Keratinocyte (primary cell): ENCODE data around the gene CTDSPL. TPM values are rescaled to one million over a fixed set of nuclear protein-coding genes. Genes with fewer than 3 reads are reported as not detected.

ENCODE experiments used
- DNase-seq: peaks from one replicate; pipeline ENCODE4 v3.0.0-alpha.2; 2011; ENCODE audit warnings: low read depth, missing footprints, low spot score
- FAIRE-seq: peaks from 2 replicates; lab custom pipeline; 2011; peaks lifted over from hg19 to GRCh38; lab: Jason Lieb, UNC
- H2AFZ ChIP-seq: 2 replicates; pipeline ENCODE4 v1.6.0; 2012; ENCODE audit warnings: low read length, control low read depth, inconsistent platforms; ENCODE audit not compliant: control insufficient read depth
- H3K27ac ChIP-seq: 2 replicates; pipeline ENCODE4 v1.5.1; 2011; ENCODE audit warnings: low read length; ENCODE audit not compliant: control insufficient read depth, insufficient read depth
- H3K27me3 ChIP-seq: 3 replicates; pipeline ENCODE4 v1.6.0; 2011; ENCODE audit warnings: low read length; ENCODE audit not compliant: control insufficient read depth, insufficient read depth; ENCODE audit errors: extremely low read depth
- H3K36me3 ChIP-seq, 2 experiments: 2 replicates in 1 of 2; 3 replicates in 1 of 2; pipeline ENCODE4 v1.5.1; 2011; ENCODE audit warnings: low read length in 2 of 2, mild to moderate bottlenecking in 1 of 2; ENCODE audit not compliant: control insufficient read depth in 2 of 2, insufficient read depth in 2 of 2; ENCODE audit errors: extremely low read depth in 1 of 2
- H3K4me1 ChIP-seq: 3 replicates; pipeline ENCODE4 v1.5.1; 2011; ENCODE audit warnings: low read length; ENCODE audit not compliant: control insufficient read depth, insufficient read depth; ENCODE audit errors: extremely low read depth
- H3K4me2 ChIP-seq: 3 replicates; pipeline ENCODE4 v1.6.0; 2011; ENCODE audit warnings: low read depth, low read length; ENCODE audit not compliant: control insufficient read depth, insufficient read depth; ENCODE audit errors: extremely low read depth
- H3K4me3 ChIP-seq, 3 experiments: fragments of 200-600 bp in 1 of 3; sonication (generic) in 1 of 3; 2 replicates in 2 of 3; 3 replicates in 1 of 3; pipeline ENCODE4 v1.5.1; 2011 to 2016; ENCODE audit warnings: low read length in 3 of 3, mild to moderate bottlenecking in 3 of 3, control low read depth in 2 of 3, inconsistent platforms in 1 of 3, low read depth in 1 of 3, mixed read lengths in 1 of 3, mixed run types in 1 of 3, moderate library complexity in 1 of 3; ENCODE audit not compliant: control insufficient read depth in 2 of 3, insufficient read depth in 2 of 3; ENCODE audit errors: extremely low read depth in 1 of 3
- H3K79me2 ChIP-seq: 2 replicates; pipeline ENCODE4 v1.6.0; 2012; ENCODE audit warnings: low read length; ENCODE audit not compliant: control insufficient read depth, insufficient read depth
- H3K9ac ChIP-seq: 3 replicates; pipeline ENCODE4 v1.6.0; 2011; ENCODE audit warnings: low read length; ENCODE audit not compliant: control insufficient read depth, insufficient read depth; ENCODE audit errors: extremely low read depth
- H3K9me1 ChIP-seq: 3 replicates; pipeline ENCODE4 v1.6.0; 2011; ENCODE audit warnings: low read length; ENCODE audit not compliant: control insufficient read depth, insufficient read depth; ENCODE audit errors: extremely low read depth
- H3K9me3 ChIP-seq: 2 replicates; pipeline ENCODE4 v1.5.1; 2012; ENCODE audit warnings: low read depth, low read length; ENCODE audit not compliant: control insufficient read depth
- H4K20me1 ChIP-seq: 3 replicates; pipeline ENCODE4 v1.6.0; 2011; ENCODE audit warnings: low read length; ENCODE audit not compliant: control insufficient read depth, insufficient read depth; ENCODE audit errors: extremely low read depth
- CTCF ChIP-seq, 3 experiments: IDR thresholded peaks in 1 of 3; conservative IDR thresholded peaks in 1 of 3; optimal IDR thresholded peaks in 1 of 3; 2 replicates in 2 of 3; 3 replicates in 1 of 3; pipeline versions ENCODE3 to v1.5.1; 2011; ENCODE audit warnings: low read length in 3 of 3, mild to moderate bottlenecking in 3 of 3, moderate library complexity in 2 of 3, control low read depth in 1 of 3, inconsistent platforms in 1 of 3; ENCODE audit not compliant: insufficient read depth in 2 of 3; ENCODE audit errors: extremely low read depth in 1 of 3
- EZH2 ChIP-seq: IDR thresholded peaks from one replicate; pipeline ENCODE4 v1.6.1; 2012; ENCODE audit warnings: inconsistent platforms, mild to moderate bottlenecking, low read length, moderate library complexity
- dilution Hi-C: fragments of 300-500 bp; cut with MboI; formaldehyde crosslinking; loops from one replicate; pipeline ENCODE4 v1.7.0; 2020; ENCODE audit warnings: low sequenced_read_pairs; ENCODE audit not compliant: extremely low pct_ligation_motif_present
- polyA plus RNA-seq, 5 experiments: library from polyadenylated mRNA; depleted of rRNA in 3 of 5; stranded (reverse) in 3 of 5; stranded (forward) in 1 of 5; unstranded in 1 of 5; fragments of >200 nt; gene quantifications; 1 replicate in 1 of 5; 2 replicates in 3 of 5; 3 replicates in 1 of 5; pipeline versions ENCODE4 v1.2.1 to v1.2.3, GENCODE V29; 2011 to 2012; ENCODE audit warnings: missing spikeins in 2 of 5, low read depth in 1 of 5, low replicate concordance in 1 of 5

Gene CTDSPL
- polyA plus RNA-seq, 1 donor (not counting 4 experiments of a cell fraction or from before 2014, with no cell fraction given) = 83.2 TPM

GRCh38 chr3:38005076-38006020, 143.7 kb downstream of the CTDSPL start:
- Histone ChIP-seq H3K27me3 (no peaks in the 10 kb centered on the region), H3K27ac (no peak overlapping the region), H2AFZ (no peak overlapping the region), H3K36me3 (peaks cover 0 to 21% of the 10 kb centered on the region in 2 experiments), H3K79me2 (no peaks in the 10 kb centered on the region), H3K9ac (no peak overlapping the region), H4K20me1 (no peaks in the 10 kb centered on the region), H3K9me3 (no peaks in the 10 kb centered on the region), H3K4me2 (no peak overlapping the region), H3K4me1 (peaks cover 8% of the 10 kb centered on the region), H3K4me3 (no peak overlapping the region), H3K9me1 (no peaks in the 10 kb centered on the region)
- dilution Hi-C loops = no loop called here
- DNase-seq (no peak), FAIRE-seq (no peak)
- TF ChIP-seq EZH2 (no peak), CTCF (optimal IDR thresholded peaks at IDR 0.05 in 1 of 3, IDR thresholded peaks at IDR 0.05 in 1 of 3, conservative IDR thresholded peaks at IDR 0.05 in 1 of 3; ENCODE audit: extremely low read depth in 1 of 3, insufficient read depth in 2 of 3, low read length in 3 of 3) (no peak)

DNA sequence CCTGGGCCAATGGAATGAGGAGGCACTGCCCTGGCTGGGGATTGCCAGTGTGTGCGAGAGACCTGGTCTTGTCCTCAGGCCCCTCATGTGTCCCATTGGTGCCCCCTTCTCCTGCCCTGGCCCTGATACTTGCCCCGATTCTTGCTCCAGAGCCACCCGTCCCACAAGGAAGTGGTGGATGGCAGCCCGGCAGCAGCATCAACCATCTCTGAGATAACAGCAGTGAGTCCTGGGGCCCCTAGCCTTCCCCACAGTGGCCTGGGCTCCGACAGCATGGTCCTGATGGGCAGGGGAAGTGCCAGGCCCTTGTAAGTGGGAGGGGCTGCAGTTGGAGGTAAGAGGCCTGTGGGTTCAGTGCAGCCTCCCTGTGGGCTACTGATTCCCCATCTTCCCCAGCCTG, 144.4 kb downstream of the CTDSPL start:
- Histone ChIP-seq H3K79me2 (no peaks in the 10 kb centered on the region), H4K20me1 (no peaks in the 10 kb centered on the region), H3K4me1 (peaks cover 8% of the 10 kb centered on the region), H3K9me3 (no peaks in the 10 kb centered on the region), H2AFZ (no peak overlapping the region), H3K9ac (no peak overlapping the region), H3K27me3 (no peaks in the 10 kb centered on the region), H3K27ac (no peak overlapping the region), H3K4me2 (no peak overlapping the region), H3K36me3 (peaks cover 0 to 24% of the 10 kb centered on the region in 2 experiments), H3K4me3 (no peak overlapping the region), H3K9me1 (no peaks in the 10 kb centered on the region)
- FAIRE-seq (no peak), DNase-seq (no peak)
- dilution Hi-C loops = no loop called here
- TF ChIP-seq CTCF (optimal IDR thresholded peaks at IDR 0.05 in 1 of 3, IDR thresholded peaks at IDR 0.05 in 1 of 3, conservative IDR thresholded peaks at IDR 0.05 in 1 of 3; ENCODE audit: extremely low read depth in 1 of 3, insufficient read depth in 2 of 3, low read length in 3 of 3) = no peak
